H9 (cell line): ENCODE results near the gene RGS14. TPM values are rescaled to one million over a fixed set of nuclear protein-coding genes. Genes with fewer than 3 reads are reported as not detected.

Experiments
- DNase-seq: peaks from one replicate; pipeline ENCODE4 v3.0.0-alpha.2; 2017
- H2AFZ ChIP-seq: one replicate; pipeline ENCODE4 v1.6.1; 2013; ENCODE audit warnings: mild to moderate bottlenecking, low read length, control low read depth, moderate library complexity
- H2AK5ac ChIP-seq: 2 replicates; pipeline ENCODE4 v1.6.1; 2013; ENCODE audit warnings: low read length, control low read depth, mixed read lengths; ENCODE audit not compliant: insufficient read length
- H2BK120ac ChIP-seq: one replicate; pipeline ENCODE4 v1.6.1; 2013; ENCODE audit warnings: low read depth, mild to moderate bottlenecking, low read length, control low read depth, inconsistent platforms; ENCODE audit not compliant: poor library complexity, severe bottlenecking
- H2BK12ac ChIP-seq: 2 replicates; pipeline ENCODE4 v1.6.1; 2013; ENCODE audit warnings: low read length, control low read depth, mixed read lengths, low read depth; ENCODE audit not compliant: insufficient read length
- H2BK15ac ChIP-seq: 2 replicates; pipeline ENCODE4 v1.6.1; 2013; ENCODE audit warnings: low read depth, low read length, control low read depth
- H2BK20ac ChIP-seq: one replicate; pipeline ENCODE4 v1.6.1; 2013; ENCODE audit warnings: low read depth, mild to moderate bottlenecking, low read length, control low read depth, inconsistent platforms; ENCODE audit not compliant: poor library complexity, severe bottlenecking
- H2BK5ac ChIP-seq: 2 replicates; pipeline ENCODE4 v1.6.1; 2013; ENCODE audit warnings: low read length, control low read depth, mixed read lengths; ENCODE audit not compliant: insufficient read length
- H3K14ac ChIP-seq: 2 replicates; pipeline ENCODE4 v1.6.1; 2013; ENCODE audit warnings: low read length, control low read depth; ENCODE audit not compliant: insufficient read depth
- H3K18ac ChIP-seq: 2 replicates; pipeline ENCODE4 v1.6.1; 2013; ENCODE audit warnings: low read depth, mild to moderate bottlenecking, mixed read lengths, low read length, control low read depth; ENCODE audit not compliant: insufficient read length
- H3K23ac ChIP-seq: 2 replicates; pipeline ENCODE4 v1.6.1; 2013; ENCODE audit warnings: low read length, control low read depth, mixed read lengths, low read depth; ENCODE audit not compliant: insufficient read length
- H3K23me2 ChIP-seq: 2 replicates; pipeline ENCODE4 v1.6.1; 2013; ENCODE audit warnings: low read depth, mild to moderate bottlenecking, mixed read lengths, low read length, control low read depth; ENCODE audit not compliant: insufficient read length, poor library complexity, severe bottlenecking
- H3K27ac ChIP-seq: 2 replicates; pipeline ENCODE4 v1.5.1; 2013; ENCODE audit warnings: low read length, control low read depth, mixed read lengths, low read depth; ENCODE audit not compliant: insufficient read length
- H3K27me3 ChIP-seq: 2 replicates; pipeline ENCODE4 v1.6.1; 2013; ENCODE audit warnings: low read length, control low read depth, inconsistent platforms; ENCODE audit not compliant: insufficient read depth
- H3K4ac ChIP-seq: 2 replicates; pipeline ENCODE4 v1.6.1; 2013; ENCODE audit warnings: low read depth, mild to moderate bottlenecking, control low read depth, inconsistent platforms, low read length, moderate library complexity
- H3K4me1 ChIP-seq: 2 replicates; pipeline ENCODE4 v1.6.1; 2013; ENCODE audit warnings: low read length, control low read depth, inconsistent platforms; ENCODE audit not compliant: insufficient read depth
- H3K4me2 ChIP-seq: 2 replicates; pipeline ENCODE4 v1.6.1; 2013; ENCODE audit warnings: low read length, control low read depth, mixed read lengths; ENCODE audit not compliant: insufficient read length, insufficient read depth
- H3K56ac ChIP-seq: 2 replicates; pipeline ENCODE4 v1.6.1; 2013; ENCODE audit warnings: low read depth, mild to moderate bottlenecking, mixed read lengths, low read length, control low read depth; ENCODE audit not compliant: insufficient read length
- H3K79me1 ChIP-seq: 2 replicates; pipeline ENCODE4 v1.6.1; 2013; ENCODE audit warnings: low read depth, mild to moderate bottlenecking, moderate library complexity, low read length, control low read depth, inconsistent platforms; ENCODE audit not compliant: insufficient read depth, poor library complexity, severe bottlenecking
- H3K79me2 ChIP-seq: 2 replicates; pipeline ENCODE4 v1.6.1; 2013; ENCODE audit warnings: low read length, control low read depth, inconsistent platforms; ENCODE audit not compliant: insufficient read depth
- H3K9ac ChIP-seq: 2 replicates; pipeline ENCODE4 v1.6.1; 2013; ENCODE audit warnings: low read length, control low read depth, mixed read lengths; ENCODE audit not compliant: insufficient read length; ENCODE audit errors: extremely low read depth
- H3K9me3 ChIP-seq: one replicate; pipeline ENCODE4 v1.6.1; 2013; ENCODE audit warnings: low read depth, low read length, inconsistent platforms; ENCODE audit not compliant: control insufficient read depth
- H3T11ph ChIP-seq: one replicate; pipeline ENCODE4 v1.6.1; 2013; ENCODE audit warnings: mild to moderate bottlenecking, low read length, control low read depth, inconsistent platforms
- H4K20me1 ChIP-seq: one replicate; pipeline ENCODE4 v1.6.1; 2013; ENCODE audit not compliant: control insufficient read depth, insufficient read length, insufficient read depth
- H4K5ac ChIP-seq: 2 replicates; pipeline ENCODE4 v1.6.1; 2013; ENCODE audit warnings: low read depth, mild to moderate bottlenecking, mixed read lengths, low read length, control low read depth; ENCODE audit not compliant: insufficient read length
- H4K8ac ChIP-seq: replicated peaks from 2 replicates; pipeline ENCODE4 v1.6.1; 2013; ENCODE audit warnings: low read length, control low read depth, mixed read lengths, low read depth; ENCODE audit not compliant: insufficient read length
- H4K91ac ChIP-seq: 2 replicates; pipeline ENCODE4 v1.6.1; 2013; ENCODE audit warnings: low read depth, mild to moderate bottlenecking, moderate library complexity, mixed read lengths, low read length, control low read depth; ENCODE audit not compliant: insufficient read length
- H3K27ac Mint-ChIP-seq, 3 experiments: 2 replicates in 2 of 3; 3 replicates in 1 of 3; pipeline ENCODE4 v1.8.0; 2020 to 2021; ENCODE audit warnings: mixed read lengths in 3 of 3, mild to moderate bottlenecking in 1 of 3, moderate library complexity in 1 of 3
- H3K27me3 Mint-ChIP-seq: 2 replicates; pipeline ENCODE4 v1.8.0; 2021; ENCODE audit warnings: low read depth, mild to moderate bottlenecking, moderate library complexity, mixed read lengths
- H3K36me3 Mint-ChIP-seq, 3 experiments: 2 replicates in 2 of 3; 3 replicates in 1 of 3; pipeline ENCODE4 v1.8.0; 2020 to 2021; ENCODE audit warnings: low read depth in 3 of 3, mixed read lengths in 3 of 3; ENCODE audit not compliant: insufficient read depth in 1 of 3
- H3K4me1 Mint-ChIP-seq, 2 experiments: 2 replicates each; pipeline ENCODE4 v1.8.0; 2020; ENCODE audit warnings: mixed read lengths in 2 of 2
- H3K4me3 Mint-ChIP-seq, 2 experiments: 2 replicates in 1 of 2; 3 replicates in 1 of 2; pipeline ENCODE4 v1.8.0; 2020 to 2021; ENCODE audit warnings: mild to moderate bottlenecking in 2 of 2, mixed read lengths in 2 of 2, moderate library complexity in 1 of 2
- H3K9me3 Mint-ChIP-seq, 2 experiments: 2 replicates in 1 of 2; 3 replicates in 1 of 2; pipeline ENCODE4 v1.8.0; 2020; ENCODE audit warnings: mild to moderate bottlenecking in 2 of 2, mixed read lengths in 2 of 2, moderate library complexity in 1 of 2
- CTCF ChIP-seq: fragments of 200-600 bp; sonication (generic); conservative IDR thresholded peaks from 3 replicates; pipeline ENCODE4 v1.8.0; 2021; ENCODE audit warnings: antibody characterized with exemption, mild to moderate bottlenecking
- WGBS: extraction: QIAGEN DNeasy Blood & Tissue Kit; methylation state at CpG from one replicate; pipeline ENCODE4 v1.1.7; 2013; ENCODE audit warnings: missing lambda C conversion rate, low lambda C conversion rate, mixed read lengths; ENCODE audit not compliant: insufficient read length; ENCODE audit errors: extremely low coverage; 5-methylcytosine and 5-hydroxymethylcytosine counted together
- total RNA-seq: library from RNA; stranded (reverse); gene quantifications from 2 replicates; pipeline ENCODE4 v1.2.1, GENCODE V29; 2021

RGS14 gene
- total RNA-seq, 1 experiment from 2014 or later = 12.3 TPM

- Histone ChIP-seq H2AK5ac (no peak overlapping the region), H3K4me2 (no peak overlapping the region), H2BK12ac (no peak overlapping the region), H4K8ac (no peak overlapping the region), H3T11ph (no peak overlapping the region), H3K18ac (no peak overlapping the region), H3K79me1 (no peaks in the 10 kb centered on the region), H3K27ac (no peak overlapping the region), H2BK15ac (no peak overlapping the region), H3K23ac (no peak overlapping the region), H2AFZ (no peak overlapping the region), H3K4me1 (no peaks in the 10 kb centered on the region), H4K5ac (no peak overlapping the region), H2BK120ac (no peak overlapping the region), H3K9me3 (no peaks in the 10 kb centered on the region), H3K56ac (no peak overlapping the region), H4K91ac (no peak overlapping the region), H2BK20ac (no peak overlapping the region), H2BK5ac (no peak overlapping the region), H3K23me2 (peaks cover 14% of the 10 kb centered on the region), H3K79me2 (no peaks in the 10 kb centered on the region), H4K20me1 (no peaks in the 10 kb centered on the region), H3K14ac (no peak overlapping the region), H3K9ac (no peak overlapping the region), H3K27me3 (no peaks in the 10 kb centered on the region), H3K4ac (no peak overlapping the region)
- peaks cover 3 to 6% (median 5%) of the 10 kb centered on the region in 3 experiments; a peak in 4 of 7 replicates for H3K36me3 Mint-ChIP-seq
- no peak for DNase-seq
- H3K4me1 Mint-ChIP-seq = peaks cover 17 to 27% of the 10 kb centered on the region in 2 experiments
- TF ChIP-seq CTCF = no peak
- peak overlapping the region in 2 of 3 experiments; percentile 22 to 61; a peak in 1 of 7 replicates for H3K27ac Mint-ChIP-seq
- H3K9me3 Mint-ChIP-seq = no peaks in the 10 kb centered on the region; a peak in 1 of 5 replicates
- WGBS = no CpG with 5 or more reads among the region's 18 CpGs
- H3K27me3 Mint-ChIP-seq = no peaks in the 10 kb centered on the region; the same call in 1 of the 2 replicates
- no peak overlapping the region for H3K4me3 Mint-ChIP-seq
These were observed 43.1 kb upstream of the RGS14 start for GRCh38 chr5:177314376-177315342.
